RKO (cell line): Measurements from ENCODE around the gene CYP2A7.
"Not testable (repeated sequence)": the region's sequence is repeated elsewhere in the genome, so short reads cannot be mapped to it uniquely, and the experiment has no call there.

ENCODE experiments used
- DNase-seq: peaks from one replicate; pipeline ENCODE4 v3.0.0-alpha.2; 2016; ENCODE audit warnings: low spot score

CYP2A7 gene

DNA sequence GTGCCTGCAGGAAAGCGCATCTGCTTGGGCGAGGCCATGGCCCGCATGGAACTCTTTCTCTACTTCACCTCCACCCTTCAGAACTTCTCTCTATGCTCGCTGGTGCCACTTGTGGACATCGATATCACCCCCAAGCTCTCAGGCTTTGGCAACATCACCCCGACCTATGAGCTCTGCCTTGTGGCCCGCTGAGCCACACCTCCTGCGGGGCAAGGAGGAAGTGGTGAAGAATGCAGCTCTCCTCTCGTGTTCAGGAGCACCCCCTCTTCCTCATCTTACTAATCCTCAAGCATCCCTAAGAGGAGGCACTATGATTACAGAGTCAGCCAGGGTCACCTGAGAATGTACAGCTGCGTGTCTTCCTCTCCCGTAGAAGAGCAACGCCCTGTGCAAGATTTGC lies 17.9 kb upstream of the CYP2A7 start:
- not testable (repeated sequence) for DNase-seq

DNA sequence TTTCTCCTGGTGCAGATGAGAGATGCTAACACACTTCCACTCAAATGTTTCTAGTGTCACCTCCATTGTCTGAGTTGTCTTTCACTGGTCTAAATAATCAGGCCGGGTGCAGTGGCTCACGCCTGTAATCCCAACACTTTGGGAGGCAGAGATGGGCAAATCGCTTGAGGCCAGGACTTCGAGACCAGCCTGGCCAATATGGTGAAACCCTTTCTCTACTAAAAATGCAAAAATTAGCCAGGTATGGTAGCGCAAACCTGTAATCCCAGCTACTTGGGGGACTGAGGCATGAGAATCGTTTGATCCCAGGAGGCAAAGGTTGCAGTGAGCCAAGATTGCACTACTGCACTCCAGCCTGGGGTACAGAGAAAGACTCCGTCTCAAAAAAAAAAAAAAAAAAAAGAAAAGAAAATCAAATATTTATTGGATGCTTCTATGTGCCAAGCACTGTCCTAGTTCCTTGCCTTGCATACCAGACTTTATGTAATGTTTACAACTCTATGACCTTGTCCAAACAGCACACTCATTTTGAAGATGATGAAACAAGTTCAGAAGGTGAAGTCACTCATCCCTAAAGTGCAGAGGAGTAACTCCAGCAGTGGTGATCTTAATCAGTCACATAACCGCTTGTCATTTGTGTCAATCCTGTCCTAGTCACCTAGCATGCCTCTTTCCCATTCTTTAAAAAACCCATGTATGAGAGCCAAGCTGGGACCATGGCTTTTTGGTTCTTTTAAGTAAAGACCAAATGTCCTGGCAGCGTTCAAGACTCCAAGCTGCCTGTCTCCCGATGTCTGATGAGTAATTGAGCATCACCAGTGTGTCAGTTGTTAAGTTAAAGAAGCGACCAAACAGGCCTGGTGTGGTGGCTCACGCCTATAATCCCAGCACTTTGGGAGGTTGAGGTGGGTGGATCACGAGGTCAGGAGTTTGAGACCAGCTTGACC lies 15.1 kb upstream of the CYP2A7 start:
- peak; percentile 47 for DNase-seq

DNA sequence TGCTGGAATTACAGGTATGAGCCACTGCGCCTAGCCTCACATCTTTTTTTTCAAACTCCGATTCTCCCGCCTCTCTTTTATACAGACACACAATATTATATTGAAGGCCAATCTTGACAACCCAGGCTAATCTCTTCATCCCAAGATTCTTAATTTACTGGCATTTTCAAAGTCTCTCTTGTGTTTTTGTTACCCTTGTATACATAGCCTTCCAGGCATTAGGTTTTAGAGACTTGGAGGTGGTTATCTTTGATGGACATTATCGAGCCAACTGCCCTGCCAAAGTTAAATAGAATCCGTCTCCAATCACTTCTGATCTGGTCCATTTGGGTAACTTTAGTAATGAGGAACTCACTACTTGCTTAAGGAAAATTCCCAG lies 14.4 kb upstream of the CYP2A7 start:
- DNase-seq: no peak

DNA sequence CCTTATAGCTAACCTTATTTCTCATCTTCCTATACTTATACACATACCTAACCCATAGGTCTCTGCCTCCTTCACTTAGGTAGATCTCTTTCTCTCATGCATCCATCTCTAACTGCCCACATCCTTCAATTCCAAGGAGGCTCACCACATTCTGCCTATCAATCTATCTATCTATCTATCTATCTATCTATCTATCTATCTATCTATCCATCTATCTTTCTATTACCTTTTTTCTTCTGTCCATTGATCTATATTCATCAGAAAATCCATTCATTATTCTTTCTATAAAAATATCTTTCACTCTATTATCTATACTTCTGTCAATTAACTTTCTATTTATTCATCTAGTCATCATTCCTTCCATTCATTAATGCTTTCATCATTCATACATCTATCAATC lies 11.1 kb upstream of the CYP2A7 start:
- DNase-seq: no peak

DNA sequence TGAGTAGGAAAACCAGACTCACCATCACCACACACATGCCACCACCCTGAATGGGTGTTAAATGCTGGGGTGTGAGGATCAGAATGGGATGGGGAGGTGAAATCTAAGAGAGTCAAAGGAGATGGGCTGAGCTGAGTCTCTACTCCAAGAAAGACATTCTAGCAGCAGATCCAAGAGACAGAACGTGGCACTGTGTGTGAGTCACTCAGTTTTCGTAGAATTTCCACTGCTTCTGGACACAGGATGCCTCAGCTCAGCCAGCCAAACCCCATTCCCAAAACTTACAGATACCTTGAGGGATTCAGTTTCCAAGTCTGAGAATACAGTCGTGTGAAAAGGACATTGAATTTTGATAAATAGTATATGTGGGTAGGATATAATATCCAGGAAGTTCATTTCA lies 7.3 kb upstream of the CYP2A7 start:
- no peak for DNase-seq

DNA sequence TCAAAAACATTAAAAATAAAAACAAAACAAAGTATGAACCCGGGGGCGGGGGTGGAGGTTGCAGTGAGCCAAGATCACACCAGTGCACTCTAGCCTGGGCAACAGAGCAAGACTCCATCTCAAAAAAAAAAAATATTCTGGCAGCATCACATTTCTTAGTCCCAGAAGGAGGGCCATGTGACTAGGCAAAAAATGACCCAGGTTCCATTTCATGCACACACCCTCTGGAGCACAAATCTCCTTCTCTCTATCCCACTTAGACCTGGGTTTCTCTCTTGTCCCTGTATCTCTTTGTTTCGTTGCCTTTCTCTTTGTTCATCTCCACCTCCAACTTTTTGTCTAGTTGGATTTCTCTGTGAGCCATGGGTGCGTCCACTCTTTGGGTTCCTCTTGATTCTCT lies 6.2 kb upstream of the CYP2A7 start:
- DNase-seq: no peak

DNA sequence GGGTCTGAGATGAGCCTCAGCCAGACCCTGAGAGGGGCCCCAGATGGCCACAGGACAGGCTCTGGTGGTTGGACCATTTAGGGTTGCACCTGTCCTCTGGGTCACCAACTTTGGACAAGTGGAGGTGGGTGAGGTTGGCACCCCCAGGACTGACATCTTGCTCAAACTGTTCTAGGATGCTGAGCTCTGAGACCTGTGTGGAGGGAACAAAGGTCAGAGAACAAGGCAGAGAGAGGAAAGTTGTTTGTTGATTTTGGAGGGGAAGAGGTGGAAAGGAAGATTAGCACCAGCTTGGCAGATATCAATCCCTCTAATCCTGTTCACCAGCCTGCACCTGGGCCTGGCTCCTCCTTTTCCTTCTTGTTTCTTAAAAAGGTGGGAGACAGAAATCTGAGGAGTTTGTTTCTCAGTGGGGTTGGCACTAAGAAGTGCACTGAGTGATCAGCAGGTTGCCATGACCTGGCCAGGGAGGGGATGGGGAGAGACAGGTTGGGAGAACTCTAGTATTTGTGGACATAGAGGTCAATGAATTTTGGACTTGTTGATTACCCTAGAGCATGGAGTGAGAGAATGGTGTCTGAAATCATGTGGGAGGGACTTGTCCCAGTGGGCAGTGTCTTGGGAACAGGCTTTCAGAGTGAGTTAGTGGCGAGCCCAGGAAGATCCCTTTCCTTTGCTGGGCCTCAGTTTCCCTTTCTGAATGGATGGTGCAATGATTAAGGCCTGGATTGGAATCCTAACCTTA lies 2.3 kb upstream of the CYP2A7 start:
- not testable (repeated sequence) for DNase-seq

DNA sequence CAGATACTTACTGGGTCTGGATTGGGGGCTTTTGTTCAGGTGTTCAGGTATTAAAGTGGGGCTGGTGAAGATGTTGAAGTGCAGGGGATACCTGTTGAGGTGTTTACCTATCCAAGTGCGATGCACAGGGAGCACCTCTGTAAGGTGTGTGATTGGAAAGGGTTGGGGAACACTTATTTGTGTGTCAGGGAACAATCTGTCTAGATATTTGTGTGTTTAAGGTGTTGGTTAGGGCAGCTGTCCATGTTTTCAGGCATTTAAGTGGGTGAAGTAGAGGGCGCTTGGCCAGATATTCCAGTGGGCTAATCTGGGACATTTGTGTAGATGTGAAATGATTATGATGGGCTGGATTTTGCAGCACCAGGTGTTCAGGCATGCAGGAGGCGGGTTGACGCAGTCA lies 2.7 kb downstream of the CYP2A7 start:
- not testable (repeated sequence) for DNase-seq

DNA sequence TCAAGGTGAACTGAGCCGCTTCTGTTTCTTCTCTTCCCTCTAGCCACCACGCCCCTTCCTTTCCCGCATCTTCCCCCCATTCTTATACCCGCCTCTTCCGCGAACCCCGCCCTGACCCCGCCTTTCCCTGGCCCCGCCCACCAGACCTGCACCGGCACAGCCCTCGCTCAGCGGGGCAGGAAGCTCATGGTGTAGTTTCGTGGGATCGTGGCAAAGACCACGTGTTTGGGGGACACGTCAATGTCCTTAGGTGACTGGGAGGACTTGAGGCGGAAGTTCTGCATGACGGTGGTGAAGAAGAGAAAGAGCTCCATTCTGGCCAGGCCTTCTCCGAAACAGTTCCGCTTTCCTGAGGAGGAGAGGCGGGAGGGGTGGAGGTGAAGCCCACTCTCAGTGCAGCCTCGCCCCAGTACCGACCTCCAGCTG lies 6.5 kb downstream of the CYP2A7 start:
- DNase-seq: not testable (repeated sequence)

DNA sequence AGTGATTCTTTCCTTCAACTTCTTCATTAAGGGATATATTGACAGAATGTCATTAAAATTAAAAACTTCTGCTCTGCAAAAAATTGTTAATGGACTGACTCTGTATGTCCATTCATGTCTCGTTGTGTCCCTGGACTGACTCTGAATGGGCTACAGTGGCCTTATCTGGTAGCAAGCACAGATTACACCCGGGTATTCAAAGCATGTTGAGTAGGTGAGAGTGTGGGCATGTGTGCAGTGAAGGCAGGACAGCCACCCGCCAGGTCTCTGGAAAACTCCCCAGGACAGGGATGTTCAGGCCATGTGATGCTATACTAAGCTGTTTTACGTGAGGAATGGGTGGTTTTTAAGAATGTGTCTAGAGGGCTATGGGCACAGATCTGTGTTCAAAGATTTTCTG lies 7.2 kb downstream of the CYP2A7 start:
- not testable (repeated sequence) for DNase-seq

DNA sequence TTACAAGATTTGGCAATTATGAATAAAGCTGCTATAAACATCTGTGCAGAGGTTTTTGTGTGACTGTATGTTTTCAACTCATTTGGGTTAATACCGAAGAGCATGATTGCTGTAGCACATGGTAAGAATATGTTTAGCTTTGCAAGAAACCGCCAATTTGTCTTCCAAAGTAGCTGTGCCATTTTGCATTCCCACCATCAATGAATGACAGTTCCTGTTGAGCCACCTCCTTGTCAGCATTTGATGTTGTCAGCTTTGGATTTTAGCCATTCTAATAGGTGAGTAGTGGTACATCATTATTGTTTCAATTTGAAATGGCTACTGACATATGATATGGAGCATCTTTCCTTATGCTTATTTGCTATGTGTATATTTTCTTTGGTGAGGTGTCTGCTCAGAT lies 8.2 kb downstream of the CYP2A7 start:
- not testable (repeated sequence) for DNase-seq

DNA sequence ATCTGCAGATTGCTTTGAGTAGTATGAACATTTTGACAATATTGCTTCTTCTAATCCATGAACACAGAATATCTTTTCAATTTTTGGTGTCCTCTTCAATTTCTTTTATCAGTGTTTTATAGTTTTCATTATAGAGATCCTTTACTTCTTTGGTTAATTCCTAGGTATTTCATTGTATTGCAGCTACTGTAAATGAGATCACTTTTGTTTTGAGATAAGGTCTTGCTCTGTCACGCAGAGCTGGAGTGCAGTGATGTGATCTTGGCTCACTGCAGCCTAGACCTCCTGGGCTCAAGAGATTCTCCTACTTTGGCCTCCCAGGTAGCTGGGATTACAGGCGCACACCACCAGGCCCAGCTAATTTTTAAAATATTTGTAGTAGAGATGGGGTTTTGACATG lies 9.8 kb downstream of the CYP2A7 start:
- DNase-seq: no peak

DNA sequence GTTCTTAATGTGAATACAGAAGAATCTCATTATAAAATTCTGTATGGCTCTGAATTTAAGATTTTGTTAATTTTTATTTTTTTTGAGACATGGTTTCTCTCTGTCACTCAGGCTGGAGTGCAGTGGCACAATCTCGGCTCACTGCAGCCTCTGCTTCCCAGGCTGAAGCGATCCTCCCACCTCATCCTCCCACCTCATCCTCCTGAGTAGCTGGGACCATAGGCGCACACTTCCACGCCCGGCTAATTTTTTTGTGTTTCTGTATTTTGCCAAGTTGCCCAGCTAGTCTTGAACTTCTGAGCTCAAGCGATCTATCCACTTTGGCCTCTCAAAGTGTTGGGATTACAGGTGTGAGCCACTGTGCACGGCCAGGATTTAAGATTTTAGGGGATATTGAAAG lies 14.3 kb downstream of the CYP2A7 start:
- DNase-seq: no peak

DNA sequence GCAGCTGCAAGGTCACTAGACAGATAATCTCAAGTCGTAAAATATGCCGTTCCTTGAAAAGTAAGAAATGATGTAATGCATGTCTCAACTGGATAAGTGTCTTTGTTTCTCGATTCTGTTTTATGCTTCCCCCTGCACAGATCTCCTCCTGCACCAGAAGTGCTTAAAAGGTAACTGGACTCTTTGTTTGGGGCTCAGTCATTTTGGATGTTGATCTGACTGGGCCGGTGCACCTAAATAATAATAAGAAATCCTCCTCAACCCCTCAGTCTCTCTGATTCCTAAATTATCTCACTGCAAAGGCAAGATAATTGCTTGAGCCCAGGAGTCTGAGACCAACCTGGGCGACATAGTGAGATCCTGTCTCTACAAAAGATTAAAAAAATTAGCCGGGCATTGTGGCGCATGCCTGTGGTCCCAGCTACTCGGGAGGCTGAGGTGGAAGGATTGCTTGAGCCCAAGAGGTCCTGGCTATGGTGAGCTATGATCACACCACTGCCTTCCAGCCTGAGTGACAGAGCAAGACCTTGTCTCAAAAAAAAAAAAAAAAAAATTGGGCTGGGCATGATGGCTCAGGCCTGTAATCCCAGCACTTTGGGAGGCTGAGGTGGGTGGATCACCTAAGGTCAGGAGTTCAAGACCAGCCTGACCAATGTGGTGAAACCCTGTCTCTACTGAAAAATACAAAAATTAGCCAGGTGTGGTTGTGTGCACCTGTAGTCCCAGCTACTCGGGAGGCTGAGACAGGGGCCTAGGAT lies 17.1 kb downstream of the CYP2A7 start:
- not testable (repeated sequence) for DNase-seq

DNA sequence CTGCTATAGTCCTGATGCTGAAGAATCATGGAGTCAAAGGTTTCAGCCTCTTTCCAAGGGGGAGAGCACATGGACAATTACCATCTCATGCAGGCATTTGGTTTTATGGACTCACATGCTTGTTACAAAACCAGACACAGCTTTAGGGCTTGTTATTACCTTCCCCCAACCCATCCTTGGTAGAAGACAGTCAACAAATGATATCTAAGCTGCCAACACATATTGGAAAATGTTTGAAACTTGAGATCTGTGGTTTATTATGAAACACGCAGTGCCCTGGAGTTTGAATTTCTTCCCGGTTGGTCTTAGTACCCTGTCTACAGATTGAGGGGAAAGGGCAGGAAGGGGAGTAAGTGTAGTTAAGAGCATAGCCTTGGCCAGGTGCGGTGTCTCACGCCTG lies 19.2 kb downstream of the CYP2A7 start:
- no peak for DNase-seq

DNA sequence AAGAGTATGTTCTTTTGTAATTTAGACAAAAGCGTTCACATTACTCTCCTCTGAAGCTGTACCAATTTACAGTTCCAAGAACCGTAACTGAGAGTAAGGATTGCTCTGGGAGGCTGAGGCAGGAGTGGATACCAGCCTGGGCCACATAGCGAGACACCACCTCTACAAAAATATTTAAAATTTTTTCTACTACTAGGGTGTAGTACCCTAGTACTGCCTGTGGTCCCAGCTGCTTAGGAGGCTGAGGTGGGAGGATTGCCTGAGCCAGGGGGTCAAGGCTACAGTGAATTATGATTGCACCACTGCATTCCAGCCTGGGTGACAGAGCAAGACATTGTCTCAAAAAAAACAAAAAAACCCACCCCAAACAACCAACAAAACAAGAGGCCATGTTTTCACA lies 19.7 kb downstream of the CYP2A7 start:
- no peak for DNase-seq

DNA sequence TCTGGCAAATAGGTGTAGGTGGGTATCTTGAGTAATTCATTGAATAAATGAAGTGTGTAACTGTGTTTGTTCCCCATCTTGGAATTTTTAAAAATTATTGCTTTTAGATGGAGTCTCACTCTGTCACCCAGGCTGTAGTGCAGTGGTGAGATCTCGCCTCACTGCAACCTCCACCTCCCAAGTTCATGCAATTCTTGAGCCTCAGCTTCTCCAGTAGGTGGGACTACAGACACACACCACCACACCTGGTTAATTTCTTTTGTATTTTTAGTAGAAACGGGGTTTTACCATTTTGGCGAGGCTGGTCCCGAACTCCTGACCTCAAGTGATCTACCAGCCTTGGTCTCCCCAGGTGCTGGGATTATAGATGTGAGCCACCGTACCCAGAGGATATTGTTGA lies 23.9 kb downstream of the CYP2A7 start:
- no peak for DNase-seq

DNA sequence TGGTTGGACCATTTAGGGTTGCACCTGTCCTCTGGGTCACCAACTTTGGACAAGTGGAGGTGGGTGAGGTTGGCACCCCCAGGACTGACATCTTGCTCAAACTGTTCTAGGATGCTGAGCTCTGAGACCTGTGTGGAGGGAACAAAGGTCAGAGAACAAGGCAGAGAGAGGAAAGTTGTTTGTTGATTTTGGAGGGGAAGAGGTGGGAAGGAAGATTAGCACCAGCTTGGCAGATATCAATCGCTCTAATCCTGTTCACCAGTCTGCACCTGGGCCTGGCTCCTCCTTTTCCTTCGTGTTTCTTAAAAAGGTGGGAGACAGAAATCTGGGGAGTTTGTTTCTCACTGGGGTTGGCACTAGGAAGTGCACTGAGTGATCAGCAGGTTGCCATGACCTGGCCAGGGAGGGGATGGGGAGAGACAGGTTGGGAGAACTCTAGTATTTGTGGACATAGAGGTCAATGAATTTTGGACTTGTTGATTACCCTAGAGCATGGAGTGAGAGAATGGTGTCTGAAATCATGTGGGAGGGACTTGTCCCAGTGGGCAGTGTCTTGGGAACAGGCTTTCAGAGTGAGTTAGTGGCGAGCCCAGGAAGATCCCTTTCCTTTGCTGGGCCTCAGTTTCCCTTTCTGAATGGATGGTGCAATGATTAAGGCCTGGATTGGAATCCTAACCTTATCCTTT lies 29.4 kb downstream of the CYP2A7 start:
- not testable (repeated sequence) for DNase-seq

DNA sequence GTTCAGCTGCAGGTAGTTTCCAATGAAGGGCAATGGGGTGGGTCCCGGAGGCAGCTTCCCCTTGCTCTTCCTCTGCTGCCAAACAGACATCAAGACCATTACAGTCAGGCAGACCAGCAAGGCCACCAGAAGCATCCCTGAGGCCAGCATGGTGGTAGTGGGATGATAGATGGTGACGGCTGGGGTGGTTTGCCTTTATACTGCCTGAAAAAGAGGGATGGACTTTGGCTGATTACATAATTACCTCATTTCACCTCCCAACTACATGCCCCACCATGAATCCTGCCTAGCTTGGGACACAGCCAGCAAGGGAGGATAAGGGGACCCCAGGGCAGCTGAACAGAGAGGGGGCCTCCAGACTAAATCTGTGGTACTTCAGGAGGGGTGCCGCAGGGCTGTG lies 31.8 kb downstream of the CYP2A7 start, which contains the start of gene CYP2A6:
Gene CYP2A6, minus strand, starts transcription at position 171 of the 400 bp plus-strand sequence. Its CDS starts 21 bp downstream, at position 150.
- not testable (repeated sequence) for DNase-seq

DNA sequence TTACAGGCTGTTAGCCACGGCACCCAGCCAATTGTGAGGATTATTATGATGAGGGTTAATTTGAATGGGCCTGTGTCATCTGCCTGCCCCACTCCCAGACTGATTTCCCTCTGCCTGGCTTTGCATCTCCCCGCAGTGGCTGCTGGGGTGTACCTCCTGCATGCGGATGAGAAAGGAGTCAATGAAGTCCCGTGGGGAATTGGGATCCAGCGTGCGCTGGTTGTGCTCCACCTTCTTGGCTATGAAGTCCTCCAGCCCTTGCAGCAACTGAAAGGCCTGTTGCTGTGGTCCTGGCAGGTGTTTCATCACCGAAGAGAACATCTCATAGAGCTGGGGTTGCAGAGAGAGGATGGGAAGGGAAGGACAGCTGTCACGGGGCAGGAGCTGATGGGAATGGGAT lies 35.3 kb downstream of the CYP2A7 start:
- DNase-seq: not testable (repeated sequence)

DNA sequence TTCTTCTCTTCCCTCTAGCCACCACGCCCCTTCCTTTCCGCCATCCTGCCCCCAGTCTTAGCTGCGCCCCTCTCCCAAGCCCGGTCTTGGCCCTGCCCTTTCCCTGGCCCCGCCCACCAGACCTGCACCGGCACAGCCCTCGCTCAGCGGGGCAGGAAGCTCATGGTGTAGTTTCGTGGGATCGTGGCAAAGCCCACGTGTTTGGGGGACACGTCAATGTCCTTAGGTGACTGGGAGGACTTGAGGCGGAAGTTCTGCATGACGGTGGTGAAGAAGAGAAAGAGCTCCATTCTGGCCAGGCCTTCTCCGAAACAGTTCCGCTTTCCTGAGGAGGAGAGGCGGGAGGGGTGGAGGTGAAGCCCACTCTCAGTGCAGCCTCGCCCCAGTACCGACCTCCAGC lies 38.4 kb downstream of the CYP2A7 start:
- not testable (repeated sequence) for DNase-seq
